GM20431 (cell line): Measurements from ENCODE around the gene SCAF11.

Experiments used
- in situ Hi-C: fragments of 300-500 bp; cut with MseI, MboI; formaldehyde crosslinking; loops from one replicate; pipeline ENCODE4 v1.15.0; 2020; ENCODE audit warnings: low sequenced_read_pairs; ENCODE audit not compliant: unreplicated experiment

SCAF11 gene

GRCh38 chr12:45981075-45981837 is 9.1 kb downstream of the SCAF11 start:
- in situ Hi-C loops: no loop called here

- in situ Hi-C loops: no loop called here
Measured at GRCh38 chr12:45980540-45980939, 9.8 kb downstream of the SCAF11 start.

- in situ Hi-C loops: no loop called here
Measured at GRCh38 chr12:45978108-45978507, 12.3 kb downstream of the SCAF11 start.

GRCh38 chr12:45977620-45978019 is 12.8 kb downstream of the SCAF11 start:
- in situ Hi-C loops: no loop called here

- in situ Hi-C loops: no loop called here
Measured at GRCh38 chr12:45975506-45975905, 14.9 kb downstream of the SCAF11 start.

GRCh38 chr12:45974883-45975282 is 15.5 kb downstream of the SCAF11 start:
- in situ Hi-C loops: no loop called here

GRCh38 chr12:45974171-45974719 is 16.1 kb downstream of the SCAF11 start:
- in situ Hi-C loops: no loop called here

GRCh38 chr12:45973526-45973925 is 16.8 kb downstream of the SCAF11 start:
- in situ Hi-C loops: no loop called here

- in situ Hi-C loops: no loop called here
Measured at GRCh38 chr12:45970391-45970790, 20.0 kb downstream of the SCAF11 start.

- in situ Hi-C loops: no loop called here
Measured at GRCh38 chr12:45969084-45969483, 21.3 kb downstream of the SCAF11 start.

- in situ Hi-C loops: no loop called here
Measured at GRCh38 chr12:45966486-45966885, 23.9 kb downstream of the SCAF11 start.

GRCh38 chr12:45962553-45963325 is 27.6 kb downstream of the SCAF11 start:
- in situ Hi-C loops: no loop called here

- in situ Hi-C loops: no loop called here
Measured at GRCh38 chr12:45959728-45960127, 30.6 kb downstream of the SCAF11 start.

GRCh38 chr12:45959025-45959424 is 31.3 kb downstream of the SCAF11 start:
- in situ Hi-C loops: no loop called here

- in situ Hi-C loops: no loop called here
Measured at GRCh38 chr12:45948546-45948945, 41.8 kb downstream of the SCAF11 start.

- in situ Hi-C loops: no loop called here
Measured at GRCh38 chr12:45946435-45946834, 43.9 kb downstream of the SCAF11 start.

GRCh38 chr12:45944771-45945170 is 45.6 kb downstream of the SCAF11 start:
- in situ Hi-C loops: no loop called here

- in situ Hi-C loops: no loop called here
Measured at GRCh38 chr12:45939759-45940158, 50.6 kb downstream of the SCAF11 start.

GRCh38 chr12:45938566-45938965 is 51.8 kb downstream of the SCAF11 start:
- in situ Hi-C loops: no loop called here

- in situ Hi-C loops: no loop called here
Measured at GRCh38 chr12:45934956-45935355, 55.4 kb downstream of the SCAF11 start.

GRCh38 chr12:45933504-45933903 is 56.9 kb downstream of the SCAF11 start:
- in situ Hi-C loops: no loop called here
